ENCODE results near the gene JADE2. TPM values are rescaled to one million over a fixed set of nuclear protein-coding genes. Genes with fewer than 3 reads are reported as not detected.

Gene JADE2
- total RNA-seq, 1 donor from 2014 or later = 14.2 TPM

GRCh38 chr5:134527156-134527960 lies 1.9 kb downstream of the JADE2 start:
- ATAC-seq (peak; percentile 70), DNase-seq (ENCODE audit: low spot score) (peak; percentile 86)

GRCh38 chr5:134527961-134528424 lies 2.5 kb downstream of the JADE2 start:
- DNase-seq (ENCODE audit: low spot score) (peak; percentile 70), ATAC-seq (peak; percentile 44)

GRCh38 chr5:134528556-134528955 lies 3.1 kb downstream of the JADE2 start:
- DNase-seq (ENCODE audit: low spot score) (no peak), ATAC-seq (no peak)

- ATAC-seq (no peak), DNase-seq (ENCODE audit: low spot score) (no peak)
Measured at GRCh38 chr5:134529460-134529859, 4.0 kb downstream of the JADE2 start.

- ATAC-seq (no peak), DNase-seq (ENCODE audit: low spot score) (no peak)
Measured at GRCh38 chr5:134530301-134531077, 5.0 kb downstream of the JADE2 start.

- DNase-seq (ENCODE audit: low spot score) = no peak
- no peak for ATAC-seq
Measured at GRCh38 chr5:134533115-134533815, 7.8 kb downstream of the JADE2 start.

GRCh38 chr5:134534058-134534725 lies 8.7 kb downstream of the JADE2 start:
- ATAC-seq = no peak

GRCh38 chr5:134534726-134535110 lies 9.2 kb downstream of the JADE2 start:
- ATAC-seq = no peak
- no peak for DNase-seq (ENCODE audit: low spot score)

More at GRCh38 chr5:134534058-134534725, 8.7 kb downstream of the JADE2 start:
- DNase-seq (ENCODE audit: low spot score) = no peak

GRCh38 chr5:134536876-134537275 lies 11.4 kb downstream of the JADE2 start:
- DNase-seq (ENCODE audit: low spot score) = no peak
- ATAC-seq = no peak

GRCh38 chr5:134537297-134537696 lies 11.8 kb downstream of the JADE2 start:
- ATAC-seq (no peak), DNase-seq (ENCODE audit: low spot score) (no peak)

GRCh38 chr5:134538296-134538695 lies 12.8 kb downstream of the JADE2 start:
- DNase-seq (ENCODE audit: low spot score) = no peak
- ATAC-seq = no peak

GRCh38 chr5:134539732-134540131 lies 14.3 kb downstream of the JADE2 start:
- no peak for ATAC-seq
- no peak for DNase-seq (ENCODE audit: low spot score)

- no peak for DNase-seq (ENCODE audit: low spot score)
- no peak for ATAC-seq
Measured at GRCh38 chr5:134540747-134541733, 15.6 kb downstream of the JADE2 start.

GRCh38 chr5:134541736-134542376 lies 16.4 kb downstream of the JADE2 start:
- ATAC-seq (peak; percentile 72), DNase-seq (ENCODE audit: low spot score) (no peak)

GRCh38 chr5:134543820-134544614 lies 18.5 kb downstream of the JADE2 start:
- ATAC-seq (no peak), DNase-seq (ENCODE audit: low spot score) (no peak)

- ATAC-seq = no peak
- no peak for DNase-seq (ENCODE audit: low spot score)
Measured at GRCh38 chr5:134545070-134545868, 19.8 kb downstream of the JADE2 start.

GRCh38 chr5:134547066-134547465 lies 21.6 kb downstream of the JADE2 start:
- DNase-seq (ENCODE audit: low spot score) (no peak), ATAC-seq (no peak)
